HG03280 (cell line): Measurements from ENCODE around the gene FARP2.

ENCODE experiments used
- ATAC-seq: cut with Tn5 transposase; IDR thresholded peaks from one replicate; pipeline ENCODE4 v1.9.1; 2021; ENCODE audit warnings: mild to moderate bottlenecking, moderate library complexity; ENCODE audit not compliant: unreplicated experiment

Gene FARP2

GRCh38 chr2:241541564-241542277 is 185.6 kb downstream of the FARP2 start:
- no peak for ATAC-seq

- ATAC-seq: no peak
These were observed 186.2 kb downstream of the FARP2 start for GRCh38 chr2:241542278-241542605.
